ENCODE measurements around the gene KY. TPM values are rescaled to one million over a fixed set of nuclear protein-coding genes. Genes with fewer than 3 reads are reported as not detected.

KY gene
- total RNA-seq, 1 experiment from 2014 or later, result not detected

GRCh38 chr3:134667956-134668355 lies 17.1 kb upstream of the KY start:
- no peak for DNase-seq (ENCODE audit: low spot score)
- H3K4me1 ChIP-seq (ENCODE audit: insufficient read depth, low read length, poor library complexity, severe bottlenecking), result no peaks in the 10 kb centered on the region
- no TSS peak for BruUV-seq (replicated peaks)
- intact Hi-C loops (cut with micrococcal nuclease; ENCODE audit: unreplicated experiment), result no loop called here
- POLR2A ChIA-PET (ENCODE audit: low non-redundant PET), result no interaction called here
- no peaks in the 10 kb centered on the region for H3K9me3 ChIP-seq (ENCODE audit: low read depth, low read length, poor library complexity, severe bottlenecking)
- CTCF ChIA-PET, result no interaction called here
- H3K4me3 ChIP-seq (ENCODE audit: low read depth, low read length, poor library complexity, severe bottlenecking), result no peak overlapping the region
- H3K36me3 ChIP-seq (ENCODE audit: insufficient read depth, low read length, poor library complexity, severe bottlenecking), result no peaks in the 10 kb centered on the region
- TF ChIP-seq CTCF (conservative IDR thresholded peaks at IDR 0.05; ENCODE audit: low read depth, low read length), result no peak
- TF ChIP-seq EZH2 (IDR thresholded peaks at IDR 0.05; ENCODE audit: borderline replicate concordance, low read depth, low read length, poor library complexity, severe bottlenecking), result no peak
- peaks cover 2% of the 10 kb centered on the region for H3K27me3 ChIP-seq (replicated peaks; ENCODE audit: insufficient read depth, low read depth, low read length, poor library complexity)
- no peak overlapping the region for H3K27ac ChIP-seq (ENCODE audit: low read depth, low read length, poor library complexity, severe bottlenecking)

- peaks cover 2% of the 10 kb centered on the region for H3K27me3 ChIP-seq (replicated peaks; ENCODE audit: insufficient read depth, low read depth, low read length, poor library complexity)
- ChIA-PET CTCF (no interaction called here), POLR2A (ENCODE audit: low non-redundant PET) (no interaction called here)
- intact Hi-C loops (cut with micrococcal nuclease; ENCODE audit: unreplicated experiment), result no loop called here
- no peak overlapping the region for H3K4me3 ChIP-seq (ENCODE audit: low read depth, low read length, poor library complexity, severe bottlenecking)
- no peak for DNase-seq (ENCODE audit: low spot score)
- H3K4me1 ChIP-seq (ENCODE audit: insufficient read depth, low read length, poor library complexity, severe bottlenecking), result no peaks in the 10 kb centered on the region
- no peaks in the 10 kb centered on the region for H3K36me3 ChIP-seq (ENCODE audit: insufficient read depth, low read length, poor library complexity, severe bottlenecking)
- TF ChIP-seq EZH2 (IDR thresholded peaks at IDR 0.05; ENCODE audit: borderline replicate concordance, low read depth, low read length, poor library complexity, severe bottlenecking) (no peak), CTCF (conservative IDR thresholded peaks at IDR 0.05; ENCODE audit: low read depth, low read length) (no peak)
- no TSS peak for BruUV-seq (replicated peaks)
- H3K27ac ChIP-seq (ENCODE audit: low read depth, low read length, poor library complexity, severe bottlenecking), result no peak overlapping the region
- H3K9me3 ChIP-seq (ENCODE audit: low read depth, low read length, poor library complexity, severe bottlenecking), result no peaks in the 10 kb centered on the region
Observed at GRCh38 chr3:134667406-134667805, 16.6 kb upstream of the KY start.

GRCh38 chr3:134666885-134667284 lies 16.1 kb upstream of the KY start:
- BruUV-seq (replicated peaks), result no TSS peak

More at GRCh38 chr3:134666885-134667284, 16.1 kb upstream of the KY start:
- TF ChIP-seq CTCF (conservative IDR thresholded peaks at IDR 0.05; ENCODE audit: low read depth, low read length) (no peak), EZH2 (IDR thresholded peaks at IDR 0.05; ENCODE audit: borderline replicate concordance, low read depth, low read length, poor library complexity, severe bottlenecking) (no peak)
- no peak overlapping the region for H3K4me3 ChIP-seq (ENCODE audit: low read depth, low read length, poor library complexity, severe bottlenecking)
- no peak for DNase-seq (ENCODE audit: low spot score)
- POLR2A ChIA-PET (ENCODE audit: low non-redundant PET), result no interaction called here
- no peak overlapping the region for H3K27ac ChIP-seq (ENCODE audit: low read depth, low read length, poor library complexity, severe bottlenecking)
- intact Hi-C loops (cut with micrococcal nuclease; ENCODE audit: unreplicated experiment), result no loop called here
- no peaks in the 10 kb centered on the region for H3K36me3 ChIP-seq (ENCODE audit: insufficient read depth, low read length, poor library complexity, severe bottlenecking)
- H3K27me3 ChIP-seq (replicated peaks; ENCODE audit: insufficient read depth, low read depth, low read length, poor library complexity), result peaks cover 2% of the 10 kb centered on the region
- H3K4me1 ChIP-seq (ENCODE audit: insufficient read depth, low read length, poor library complexity, severe bottlenecking), result no peaks in the 10 kb centered on the region
- CTCF ChIA-PET, result no interaction called here
- no peaks in the 10 kb centered on the region for H3K9me3 ChIP-seq (ENCODE audit: low read depth, low read length, poor library complexity, severe bottlenecking)
